HEK293 (cell line): ENCODE measurements around the gene PPM1E.

Experiments
- CTCF ChIA-PET: fragments of 350-600 bp; formaldehyde crosslinking; extraction: SDS; loops from one replicate; lab custom pipeline; 2021; ENCODE audit warnings: antibody characterized with exemption; lab: Yijun Ruan, JAX
- POLR2A ChIA-PET: fragments of 300-600 bp; formaldehyde crosslinking; extraction: SDS; loops from one replicate; lab custom pipeline; 2020; ENCODE audit warnings: antibody characterized with exemption, inconsistent platforms; lab: Yijun Ruan, JAX
- H3K27ac ChIP-seq: fragments of 200-500 bp; sonication (Bioruptor generic); 2 replicates; pipeline ENCODE4 v1.5.1; 2014; ENCODE audit warnings: low read depth, low read length, control low read depth, inconsistent platforms; ENCODE audit errors: extremely low read depth
- H3K36me3 ChIP-seq, 2 experiments: fragments of 200-500 bp in 1 of 2; sonication (Bioruptor generic) in 1 of 2; 1 replicate in 1 of 2; 2 replicates in 1 of 2; pipeline ENCODE4 v1.5.1; 2014 to 2017; ENCODE audit warnings: inconsistent platforms in 2 of 2, low read length in 2 of 2; ENCODE audit not compliant: control insufficient read depth in 2 of 2, insufficient read depth in 1 of 2
- H3K4me1 ChIP-seq: fragments of 200-500 bp; sonication (Bioruptor generic); 2 replicates; pipeline ENCODE4 v1.5.1; 2014; ENCODE audit warnings: mild to moderate bottlenecking, low read length, inconsistent platforms; ENCODE audit not compliant: control insufficient read depth, insufficient read depth
- H3K4me3 ChIP-seq: 2 replicates; pipeline ENCODE4 v1.5.1; 2011; ENCODE audit warnings: low read depth, mild to moderate bottlenecking, control low read depth, low read length, moderate library complexity
- H3K9me3 ChIP-seq: fragments of 200-500 bp; sonication (Bioruptor generic); 2 replicates; pipeline ENCODE4 v1.5.1; 2014; ENCODE audit warnings: low read depth, low read length, inconsistent platforms; ENCODE audit not compliant: control insufficient read depth, insufficient read depth
- GFI1B ChIP-seq: fragments of 450-650 bp; formaldehyde crosslinking; IDR thresholded peaks from 2 replicates; pipeline ENCODE4 v1.5.1; 2016; ENCODE audit warnings: missing biosample characterization, missing genetic modification characterization
- MEIS1 ChIP-seq: sonication (generic); formaldehyde crosslinking; IDR thresholded peaks from 2 replicates; pipeline ENCODE4 v1.8.1; 2022; ENCODE audit warnings: missing genetic modification reagents, mild to moderate bottlenecking, borderline replicate concordance
- ZBTB20 ChIP-seq: fragments of 450-650 bp; formaldehyde crosslinking; IDR thresholded peaks from 2 replicates; pipeline ENCODE4 v1.5.1; 2016; ENCODE audit warnings: missing biosample characterization, missing genetic modification characterization
- ZBTB44 ChIP-seq: fragments of 450-650 bp; IDR thresholded peaks from 2 replicates; pipeline ENCODE4 v1.5.1; 2018; ENCODE audit warnings: missing biosample characterization, mild to moderate bottlenecking, missing genetic modification characterization
- ZNF10 ChIP-seq: fragments of 450-650 bp; formaldehyde crosslinking; IDR thresholded peaks from 2 replicates; pipeline ENCODE4 v1.5.1; 2017; ENCODE audit warnings: missing biosample characterization, missing genetic modification characterization
- ZNF112 ChIP-seq: fragments of 450-650 bp; formaldehyde crosslinking; IDR thresholded peaks from 2 replicates; pipeline ENCODE4 v1.5.0; 2017; ENCODE audit warnings: missing biosample characterization, missing genetic modification characterization
- ZNF121 ChIP-seq: fragments of 450-650 bp; formaldehyde crosslinking; IDR thresholded peaks from 2 replicates; pipeline ENCODE4 v1.5.1; 2016; ENCODE audit warnings: missing biosample characterization, missing genetic modification characterization
- ZNF140 ChIP-seq: fragments of 450-650 bp; formaldehyde crosslinking; IDR thresholded peaks from 2 replicates; pipeline ENCODE4 v1.5.1; 2016; ENCODE audit warnings: missing biosample characterization, missing genetic modification characterization
- ZNF341 ChIP-seq: fragments of 450-650 bp; formaldehyde crosslinking; IDR thresholded peaks from 2 replicates; pipeline ENCODE4; 2016; ENCODE audit warnings: low read depth, missing biosample characterization, missing genetic modification characterization
- ZNF433 ChIP-seq: fragments of 450-650 bp; formaldehyde crosslinking; IDR thresholded peaks from 2 replicates; pipeline ENCODE4 v1.5.1; 2016; ENCODE audit warnings: missing biosample characterization, missing genetic modification characterization, low read depth
- ZNF555 ChIP-seq: fragments of 450-650 bp; formaldehyde crosslinking; conservative IDR thresholded peaks from 2 replicates; pipeline ENCODE4 v1.5.1; 2017; ENCODE audit warnings: missing biosample characterization, mild to moderate bottlenecking, missing genetic modification characterization, inconsistent platforms
- ZNF626 ChIP-seq: fragments of 450-650 bp; sonication (Bioruptor Pico); formaldehyde crosslinking; IDR thresholded peaks from 2 replicates; pipeline ENCODE4 v1.5.1; 2018; ENCODE audit warnings: missing biosample characterization, missing genetic modification characterization, inconsistent platforms
- ZNF654 ChIP-seq: fragments of 450-650 bp; formaldehyde crosslinking; IDR thresholded peaks from 2 replicates; pipeline ENCODE4 v1.5.1; 2016; ENCODE audit warnings: low read depth, missing biosample characterization, missing genetic modification characterization
- ZNF664 ChIP-seq: fragments of 450-650 bp; formaldehyde crosslinking; IDR thresholded peaks from 2 replicates; pipeline ENCODE4 v1.5.1; 2016; ENCODE audit warnings: missing biosample characterization, missing genetic modification characterization
- ZNF830 ChIP-seq: fragments of 450-650 bp; IDR thresholded peaks from 2 replicates; pipeline ENCODE4 v1.5.0; 2018; ENCODE audit warnings: missing biosample characterization, missing genetic modification characterization, low read depth, mild to moderate bottlenecking, moderate library complexity
- ZNF837 ChIP-seq: fragments of 450-650 bp; formaldehyde crosslinking; IDR thresholded peaks from 2 replicates; pipeline ENCODE4 v1.5.1; 2016; ENCODE audit warnings: missing biosample characterization, missing genetic modification characterization
- TF ChIP-seq, protein P1 (sequence below): fragments of 450-650 bp; formaldehyde crosslinking; IDR thresholded peaks from 2 replicates; pipeline ENCODE4 v1.5.1; 2016; ENCODE audit warnings: missing biosample characterization, missing genetic modification characterization
- TF ChIP-seq, protein P2 (sequence below): fragments of 450-650 bp; formaldehyde crosslinking; IDR thresholded peaks from 2 replicates; pipeline ENCODE4 v1.5.1; 2016; ENCODE audit warnings: missing biosample characterization, missing genetic modification characterization

Gene PPM1E

DNA sequence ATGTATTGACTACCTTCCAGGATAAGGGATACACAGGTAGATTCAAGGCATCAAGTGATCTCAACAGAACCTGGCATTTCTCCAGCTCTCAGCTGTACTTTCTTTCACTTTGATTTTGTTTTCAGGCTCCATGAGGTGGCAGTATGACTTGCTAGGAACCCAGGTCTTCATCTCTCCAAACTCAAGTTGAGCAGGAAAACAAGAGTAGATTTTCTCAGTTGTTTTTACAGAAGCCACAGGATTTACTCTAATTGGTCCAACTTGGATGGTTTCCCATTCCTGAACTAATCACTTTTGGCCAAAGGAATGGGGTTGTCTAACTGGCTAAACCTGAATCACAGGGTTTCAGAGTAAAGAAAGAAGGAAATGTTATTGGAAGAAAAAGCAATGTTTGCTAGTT is 204.4 kb downstream of the PPM1E start:
- ChIA-PET POLR2A (no interaction called here), CTCF (interaction anchor here (0.6 to 0.7 kb wide), 2 partner anchors 45 to 249 kb away, joined by 3 read pairs; no protein-coding TSS in a partner anchor)
- peaks cover 9% of the 10 kb centered on the region; the same call in 1 of the 2 replicates for H3K4me1 ChIP-seq
- TF ChIP-seq ZNF654 (peak; percentile 18; the same call in 1 of the 2 replicates), ZNF112 (tag by site-specific recombination) (no peak)
- no peak overlapping the region for H3K27ac ChIP-seq
- no peak overlapping the region for H3K4me3 ChIP-seq
- no peaks in the 10 kb centered on the region; a peak in 1 of 3 replicates for H3K36me3 ChIP-seq
- no peaks in the 10 kb centered on the region for H3K9me3 ChIP-seq

GRCh38 chr17:58965221-58965620 is 209.6 kb downstream of the PPM1E start:
- no peak for TF ChIP-seq ZNF830 (tag by site-specific recombination)
- TF ChIP-seq ZNF837, result no peak
- TF ChIP-seq, protein P1, sequence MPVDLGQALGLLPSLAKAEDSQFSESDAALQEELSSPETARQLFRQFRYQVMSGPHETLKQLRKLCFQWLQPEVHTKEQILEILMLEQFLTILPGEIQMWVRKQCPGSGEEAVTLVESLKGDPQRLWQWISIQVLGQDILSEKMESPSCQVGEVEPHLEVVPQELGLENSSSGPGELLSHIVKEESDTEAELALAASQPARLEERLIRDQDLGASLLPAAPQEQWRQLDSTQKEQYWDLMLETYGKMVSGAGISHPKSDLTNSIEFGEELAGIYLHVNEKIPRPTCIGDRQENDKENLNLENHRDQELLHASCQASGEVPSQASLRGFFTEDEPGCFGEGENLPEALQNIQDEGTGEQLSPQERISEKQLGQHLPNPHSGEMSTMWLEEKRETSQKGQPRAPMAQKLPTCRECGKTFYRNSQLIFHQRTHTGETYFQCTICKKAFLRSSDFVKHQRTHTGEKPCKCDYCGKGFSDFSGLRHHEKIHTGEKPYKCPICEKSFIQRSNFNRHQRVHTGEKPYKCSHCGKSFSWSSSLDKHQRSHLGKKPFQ, result no peak
- no peak for TF ChIP-seq ZNF121 (tag by site-specific recombination)
- TF ChIP-seq ZNF10 (tag by site-specific recombination), result no peak
- no peak for TF ChIP-seq MEIS1 (CRISPR knock-in tag)
- no peak for TF ChIP-seq ZNF433 (tag by site-specific recombination)
- TF ChIP-seq ZNF626 (tag by site-specific recombination), result no peak
- TF ChIP-seq ZBTB20, result no peak
- no peak for TF ChIP-seq ZNF140 (tag by site-specific recombination)
- TF ChIP-seq, all 188 proteins: peak for 0
- ChIA-PET POLR2A (no interaction called here), CTCF (interaction anchor here (0.8 kb wide), 1 partner anchor 388 kb away, joined by 3 read pairs; no protein-coding TSS in a partner anchor)
- H3K4me1 ChIP-seq, result peaks cover 10% of the 10 kb centered on the region; the same call in 1 of the 2 replicates
- H3K4me3 ChIP-seq, result no peak overlapping the region
- no peak overlapping the region for H3K27ac ChIP-seq
- H3K9me3 ChIP-seq, result no peaks in the 10 kb centered on the region
- H3K36me3 ChIP-seq, result no peaks in the 10 kb centered on the region

- Histone ChIP-seq H3K9me3 (no peaks in the 10 kb centered on the region), H3K27ac (no peak overlapping the region), H3K36me3 (no peaks in the 10 kb centered on the region), H3K4me1 (peaks cover 10% of the 10 kb centered on the region; the same call in 1 of the 2 replicates), H3K4me3 (no peak overlapping the region)
- ChIA-PET POLR2A (no interaction called here), CTCF (interaction anchor here (0.8 kb wide), 1 partner anchor 389 kb away, joined by 3 read pairs; no protein-coding TSS in a partner anchor)
- TF ChIP-seq, protein P2, sequence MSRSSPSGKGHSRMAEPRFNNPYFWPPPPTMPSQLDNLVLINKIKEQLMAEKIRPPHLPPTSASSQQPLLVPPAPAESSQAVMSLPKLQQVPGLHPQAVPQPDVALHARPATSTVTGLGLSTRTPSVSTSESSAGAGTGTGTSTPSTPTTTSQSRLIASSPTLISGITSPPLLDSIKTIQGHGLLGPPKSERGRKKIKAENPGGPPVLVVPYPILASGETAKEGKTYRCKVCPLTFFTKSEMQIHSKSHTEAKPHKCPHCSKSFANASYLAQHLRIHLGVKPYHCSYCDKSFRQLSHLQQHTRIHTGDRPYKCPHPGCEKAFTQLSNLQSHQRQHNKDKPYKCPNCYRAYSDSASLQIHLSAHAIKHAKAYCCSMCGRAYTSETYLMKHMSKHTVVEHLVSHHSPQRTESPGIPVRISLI (tag by site-specific recombination), result peak; percentile 58; the same call in 1 of the 2 replicates
- TF ChIP-seq ZBTB44 (tag by site-specific recombination) (no peak), ZNF664 (tag by site-specific recombination) (peak; percentile 68; the same call in 1 of the 2 replicates), GFI1B (tag by site-specific recombination) (no peak), ZNF555 (tag by site-specific recombination) (no peak), ZNF341 (tag by site-specific recombination) (no peak)
Observed at GRCh38 chr17:58966208-58966607, 210.6 kb downstream of the PPM1E start.
